SKM-1 treated with dmso at 0.1 percent for 144 hours (cell line): ENCODE results near the gene DBN1.

Experiments
- DNase-seq: peaks from one replicate; lab custom pipeline; 2025; ENCODE audit not compliant: unreplicated experiment; lab: John Stamatoyannopoulos, UW

DBN1 gene

DNA sequence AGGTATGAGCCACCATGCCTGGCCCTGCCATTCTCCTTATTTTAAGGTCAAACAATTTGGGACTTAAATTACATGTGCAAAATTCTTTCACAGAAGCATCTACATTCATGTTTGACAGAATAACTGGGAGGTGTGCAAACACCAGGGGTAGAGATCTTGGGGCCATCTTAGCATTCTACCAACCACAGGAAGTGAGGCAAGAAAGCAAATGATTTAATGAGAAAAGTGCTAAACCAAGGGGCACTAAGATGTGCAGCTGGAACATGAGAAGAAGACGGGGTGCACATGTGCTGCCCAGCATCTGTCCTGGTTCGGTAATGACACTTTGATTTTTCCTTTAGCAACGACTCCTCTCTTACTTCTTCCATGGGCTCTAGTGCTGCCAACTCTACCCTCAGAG is 62.9 kb downstream of the DBN1 start:
- no peak for DNase-seq

DNA sequence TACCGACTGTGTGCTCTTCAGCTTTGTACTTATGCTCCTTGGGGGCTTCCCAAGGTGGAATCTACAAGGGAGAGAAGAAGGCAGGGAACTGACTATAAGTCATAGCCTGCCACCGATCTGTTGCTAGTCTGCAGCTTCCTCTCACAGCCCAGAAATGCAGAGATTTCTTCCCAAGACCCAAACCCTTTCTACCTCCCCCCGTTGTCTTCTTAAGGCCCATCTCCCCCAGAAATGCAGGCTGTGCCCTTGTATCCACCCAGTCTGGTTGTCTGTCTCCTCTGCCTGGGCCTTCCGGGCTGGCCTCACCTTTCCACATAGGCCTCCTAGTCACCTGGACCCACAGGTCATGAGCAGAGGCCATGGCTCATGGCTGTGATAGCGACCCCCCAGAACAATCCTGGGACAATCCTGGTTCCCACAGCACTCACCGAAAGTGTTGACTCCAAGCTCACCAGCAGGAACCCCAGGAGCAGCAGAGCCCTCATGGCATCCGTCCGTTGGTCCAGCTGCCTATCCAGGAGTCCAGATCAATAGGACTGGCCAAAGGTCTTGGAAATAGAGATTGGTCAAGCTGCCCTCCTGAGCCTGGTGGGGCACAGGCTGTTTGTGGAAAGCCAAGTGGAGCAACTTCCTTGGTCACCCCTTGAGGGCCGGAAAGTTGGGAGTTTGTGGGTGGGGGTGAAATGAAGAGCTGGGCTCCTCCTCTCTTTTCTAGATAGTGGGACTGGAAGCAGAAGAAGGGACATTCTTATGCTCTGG is 64.2 kb downstream of the DBN1 start, which contains the start of gene F12:
Gene F12 (minus strand): TSS at position 522 of the 759 bp plus-strand sequence. CDS start 37 bp downstream, at position 485.
- DNase-seq: no peak
